RWPE1 (cell line): ENCODE data around the gene PREB.
A peak's percentile ranks its signal among the peaks of the same experiment; 100 is the strongest.
"Not testable (repeated sequence)": the region's sequence is repeated elsewhere in the genome, so short reads cannot be mapped to it uniquely, and the experiment has no call there.

ENCODE experiments used
- CTCF ChIA-PET: fragments of 350-600 bp; sonication (Branson Sonifier 250); formaldehyde crosslinking; extraction: SDS; loops from one replicate; lab custom pipeline; 2021; lab: Yijun Ruan, JAX
- POLR2A ChIA-PET: fragments of 400-600 bp; formaldehyde crosslinking; extraction: SDS; loops from one replicate; lab custom pipeline; 2020; ENCODE audit warnings: antibody characterized with exemption; ENCODE audit not compliant: low non-redundant PET; lab: Yijun Ruan, JAX
- DNase-seq: peaks from one replicate; pipeline ENCODE4 v3.0.0; 2012; ENCODE audit warnings: low spot score
- H3K27ac ChIP-seq: fragments of 450-650 bp; 2 replicates; pipeline ENCODE4 v1.5.1; 2017
- CTCF ChIP-seq: fragments of 450-650 bp; conservative IDR thresholded peaks from 2 replicates; pipeline ENCODE4 v1.5.1; 2017; ENCODE audit warnings: low read depth, mild to moderate bottlenecking

Gene PREB

DNA sequence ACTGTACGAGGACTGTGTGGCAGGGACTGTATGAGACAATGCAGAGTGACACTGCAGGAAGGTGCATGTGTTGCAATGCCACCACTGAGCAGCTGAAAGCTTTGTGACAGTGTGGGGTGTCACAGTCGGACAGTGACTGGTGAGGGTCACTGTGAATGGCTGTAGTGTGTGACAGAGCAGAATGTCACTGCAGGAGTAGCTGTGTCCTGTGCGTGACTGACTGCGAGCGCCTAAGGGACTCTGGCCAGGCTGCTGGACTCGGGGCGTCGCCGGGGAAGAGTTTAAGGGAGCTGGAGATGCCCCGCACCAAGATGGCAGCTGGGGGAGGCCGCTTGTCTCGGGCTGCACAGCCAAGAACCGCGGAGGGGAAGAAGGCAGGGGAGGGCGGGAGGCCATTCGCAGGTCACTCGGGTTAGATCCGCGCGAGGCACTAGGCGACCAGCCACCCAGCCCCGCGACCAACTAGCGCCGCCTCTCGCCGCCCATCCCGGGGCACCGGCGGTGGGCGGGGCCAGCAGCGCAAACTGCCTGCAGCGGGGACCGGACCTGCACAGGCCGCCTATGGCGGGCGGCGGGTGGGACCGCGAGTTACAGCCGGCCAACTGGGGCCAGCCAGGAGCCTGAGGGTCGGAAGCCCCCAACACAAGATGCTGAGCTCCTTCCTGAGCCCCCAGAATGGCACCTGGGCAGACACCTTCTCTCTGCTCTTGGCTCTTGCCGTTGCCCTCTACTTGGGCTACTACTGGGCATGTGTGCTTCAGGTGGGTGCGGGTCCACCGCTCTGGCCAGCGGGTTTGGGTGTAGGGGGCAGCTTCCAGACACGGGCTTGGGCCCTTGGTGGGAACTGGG lies 10.9 kb downstream of the PREB start, which contains the start of gene ABHD1:
TSS of gene ABHD1 (plus strand) at position 514 of the 849 bp plus-strand sequence. CDS start at position 648, 134 bp downstream.
- TF ChIP-seq CTCF, result no peak
- ChIA-PET CTCF (interaction anchor here (0.5 to 1.4 kb wide), 4 partner anchors 11 to 277 kb away, joined by 3 to 4 read pairs (median 3); partner anchors contain the start of gene PREB), POLR2A (no interaction called here)
- no peak for DNase-seq
- no peak within 1 kb of the TSS for H3K27ac ChIP-seq

GRCh38 chr2:27122791-27123190 lies 11.6 kb downstream of the PREB start:
- DNase-seq, result no peak
- no peak for TF ChIP-seq CTCF
- ChIA-PET CTCF (interaction anchor here (1.4 kb wide), 1 partner anchor 12 kb away, joined by 4 read pairs; the partner anchor contains the start of gene PREB), POLR2A (no interaction called here)
- no peak overlapping the region for H3K27ac ChIP-seq

DNA sequence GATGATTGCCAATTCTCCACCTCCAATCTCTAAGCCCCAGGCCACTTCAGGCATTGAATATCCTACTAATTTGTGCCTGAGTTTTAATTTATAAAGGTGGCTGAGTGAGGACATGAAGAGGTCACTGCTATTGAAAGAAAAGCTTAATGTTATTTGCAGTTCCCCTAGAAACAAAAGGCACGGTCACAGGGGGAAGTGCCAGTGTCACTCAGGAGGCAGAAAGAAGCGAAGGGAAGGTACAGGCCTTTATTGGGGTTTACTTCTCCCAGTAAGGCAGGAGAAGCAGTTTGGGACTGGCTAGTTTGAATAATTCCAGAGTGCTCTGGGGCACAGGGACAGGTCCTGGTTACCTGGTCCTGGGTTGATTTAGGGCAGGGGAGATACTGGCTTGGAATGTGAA lies 12.5 kb downstream of the PREB start:
- no peak overlapping the region for H3K27ac ChIP-seq
- POLR2A ChIA-PET, result no interaction called here
- TF ChIP-seq CTCF, result no peak
- no peak for DNase-seq
- CTCF ChIA-PET, result no interaction called here

DNA sequence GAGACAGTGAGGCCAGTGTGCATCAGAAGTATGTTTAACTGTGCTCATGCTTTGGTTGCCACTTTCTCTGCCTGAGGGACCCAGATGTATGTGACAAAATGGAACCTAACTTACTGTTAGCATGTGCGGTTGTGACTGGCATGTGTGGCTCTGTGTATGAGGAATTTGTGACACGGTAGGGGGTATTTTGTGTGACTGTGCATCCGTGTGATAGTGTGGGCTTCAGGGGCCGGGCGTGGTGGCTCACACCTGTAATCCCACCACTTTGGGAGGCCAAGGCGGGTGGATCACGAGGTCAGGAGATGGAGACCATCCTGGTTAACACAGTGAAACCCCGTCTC lies 15.1 kb downstream of the PREB start:
- DNase-seq, CTCF ChIA-PET, POLR2A ChIA-PET, H3K27ac ChIP-seq: not testable (repeated sequence)

- POLR2A ChIA-PET, result no interaction called here
- TF ChIP-seq CTCF, result no peak
- no peak within 1 kb of the TSS for H3K27ac ChIP-seq
These were observed 15.7 kb downstream of the PREB start, which contains the start of gene CGREF1 for GRCh38 chr2:27118525-27119329. TSS of gene CGREF1 (minus strand) at chr2:27119128. CDS start at chr2:27104366, 14,762 bp downstream.

GRCh38 chr2:27117995-27118524 lies 16.4 kb downstream of the PREB start:
- H3K27ac ChIP-seq, result no peak overlapping the region
- POLR2A ChIA-PET, result no interaction called here
- TF ChIP-seq CTCF, result no peak
- DNase-seq, result no peak
- CTCF ChIA-PET, result interaction anchor here (0.6 to 1.0 kb wide), 3 partner anchors 37 to 185 kb away, joined by 4 to 5 read pairs (median 4); no protein-coding TSS in a partner anchor

More at GRCh38 chr2:27118525-27119329, 15.7 kb downstream of the PREB start, which contains the start of gene CGREF1:
- DNase-seq, result peak; percentile 25
- CTCF ChIA-PET, result interaction anchor here (0.6 to 1.0 kb wide), 3 partner anchors 37 to 185 kb away, joined by 4 to 5 read pairs (median 4); no protein-coding TSS in a partner anchor
